HEK293 (cell line): Measurements from ENCODE around the gene C20orf204.
"Not testable (repeated sequence)": the region's sequence is repeated elsewhere in the genome, so short reads cannot be mapped to it uniquely, and the experiment has no call there.

ENCODE experiments used
- KLF9 ChIP-seq: fragments of 450-650 bp; formaldehyde crosslinking; IDR thresholded peaks from 2 replicates; pipeline ENCODE4 v1.5.1; 2016; ENCODE audit warnings: missing biosample characterization, missing genetic modification characterization, low read depth
- RBAK ChIP-seq: fragments of 450-650 bp; formaldehyde crosslinking; IDR thresholded peaks from 2 replicates; pipeline ENCODE4 v1.5.1; 2016; ENCODE audit warnings: missing biosample characterization, missing genetic modification characterization
- SETDB1 ChIP-seq: IDR thresholded peaks from one replicate; pipeline ENCODE4 v1.6.1; 2017; ENCODE audit warnings: mild to moderate bottlenecking, low read length, moderate library complexity, mixed read lengths; ENCODE audit not compliant: insufficient read length
- ZNF112 ChIP-seq: fragments of 450-650 bp; formaldehyde crosslinking; IDR thresholded peaks from 2 replicates; pipeline ENCODE4 v1.5.0; 2017; ENCODE audit warnings: missing biosample characterization, missing genetic modification characterization
- ZNF121 ChIP-seq: fragments of 450-650 bp; formaldehyde crosslinking; IDR thresholded peaks from 2 replicates; pipeline ENCODE4 v1.5.1; 2016; ENCODE audit warnings: missing biosample characterization, missing genetic modification characterization
- ZNF221 ChIP-seq: fragments of 450-650 bp; formaldehyde crosslinking; IDR thresholded peaks from 2 replicates; pipeline ENCODE4 v1.5.1; 2017; ENCODE audit warnings: missing biosample characterization, missing genetic modification characterization, borderline replicate concordance
- ZNF544 ChIP-seq: fragments of 450-650 bp; formaldehyde crosslinking; IDR thresholded peaks from 2 replicates; pipeline ENCODE4 v1.5.0; 2017; ENCODE audit warnings: missing biosample characterization, missing genetic modification characterization
- ZNF561 ChIP-seq: fragments of 450-650 bp; IDR thresholded peaks from 2 replicates; pipeline ENCODE4 v1.5.1; 2018; ENCODE audit warnings: missing biosample characterization, missing genetic modification characterization, borderline replicate concordance
- ZNF571 ChIP-seq: fragments of 450-650 bp; formaldehyde crosslinking; IDR thresholded peaks from 2 replicates; pipeline ENCODE4 v1.5.0; 2017; ENCODE audit warnings: missing biosample characterization, missing genetic modification characterization
- TF ChIP-seq, protein P1 (sequence below): fragments of 450-650 bp; formaldehyde crosslinking; IDR thresholded peaks from 2 replicates; pipeline ENCODE4 v1.5.1; 2016; ENCODE audit warnings: missing biosample characterization, missing genetic modification characterization
- TF ChIP-seq, protein P2 (sequence below): fragments of 450-650 bp; formaldehyde crosslinking; IDR thresholded peaks from 2 replicates; pipeline ENCODE4 v1.5.1; 2017; ENCODE audit warnings: missing biosample characterization, mild to moderate bottlenecking, missing genetic modification characterization, moderate library complexity
- TF ChIP-seq, protein P3 (sequence below): fragments of 450-650 bp; formaldehyde crosslinking; IDR thresholded peaks from 2 replicates; pipeline ENCODE4 v1.5.1; 2016; ENCODE audit warnings: missing biosample characterization, missing genetic modification characterization
- TF ChIP-seq, protein P4 (sequence below): fragments of 450-650 bp; formaldehyde crosslinking; IDR thresholded peaks from 2 replicates; pipeline ENCODE4 v1.5.1; 2016; ENCODE audit warnings: missing biosample characterization, missing genetic modification characterization
- TF ChIP-seq, protein P5 (sequence below): fragments of 450-650 bp; formaldehyde crosslinking; IDR thresholded peaks from 2 replicates; pipeline ENCODE4 v1.5.1; 2016; ENCODE audit warnings: missing biosample characterization, missing genetic modification characterization

DNA sequence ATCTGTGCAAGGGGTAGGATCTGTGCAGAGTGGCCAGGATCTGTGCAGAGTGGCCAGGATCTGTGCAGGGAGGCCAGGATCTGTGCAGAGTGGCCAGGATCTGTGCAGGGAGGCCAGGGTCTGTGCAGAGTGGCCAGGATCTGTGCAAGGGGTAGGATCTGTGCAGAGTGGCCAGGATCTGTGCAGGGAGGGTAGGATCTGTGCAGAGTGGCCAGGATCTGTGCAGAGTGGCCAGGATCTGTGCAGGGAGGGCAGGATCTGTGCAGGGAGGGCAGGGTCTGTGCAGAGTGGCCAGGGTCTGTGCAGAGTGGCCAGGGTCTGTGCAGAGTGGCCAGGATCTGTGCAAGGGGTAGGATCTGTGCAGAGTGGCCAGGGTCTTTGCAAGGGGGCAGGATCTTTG is 52.6 kb downstream of the C20orf204 start:
- TF ChIP-seq, protein P1, sequence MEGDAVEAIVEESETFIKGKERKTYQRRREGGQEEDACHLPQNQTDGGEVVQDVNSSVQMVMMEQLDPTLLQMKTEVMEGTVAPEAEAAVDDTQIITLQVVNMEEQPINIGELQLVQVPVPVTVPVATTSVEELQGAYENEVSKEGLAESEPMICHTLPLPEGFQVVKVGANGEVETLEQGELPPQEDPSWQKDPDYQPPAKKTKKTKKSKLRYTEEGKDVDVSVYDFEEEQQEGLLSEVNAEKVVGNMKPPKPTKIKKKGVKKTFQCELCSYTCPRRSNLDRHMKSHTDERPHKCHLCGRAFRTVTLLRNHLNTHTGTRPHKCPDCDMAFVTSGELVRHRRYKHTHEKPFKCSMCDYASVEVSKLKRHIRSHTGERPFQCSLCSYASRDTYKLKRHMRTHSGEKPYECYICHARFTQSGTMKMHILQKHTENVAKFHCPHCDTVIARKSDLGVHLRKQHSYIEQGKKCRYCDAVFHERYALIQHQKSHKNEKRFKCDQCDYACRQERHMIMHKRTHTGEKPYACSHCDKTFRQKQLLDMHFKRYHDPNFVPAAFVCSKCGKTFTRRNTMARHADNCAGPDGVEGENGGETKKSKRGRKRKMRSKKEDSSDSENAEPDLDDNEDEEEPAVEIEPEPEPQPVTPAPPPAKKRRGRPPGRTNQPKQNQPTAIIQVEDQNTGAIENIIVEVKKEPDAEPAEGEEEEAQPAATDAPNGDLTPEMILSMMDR (tag by site-specific recombination): not testable (repeated sequence)
- not testable (repeated sequence) for TF ChIP-seq ZNF544 (tag by site-specific recombination); RBAK (tag by site-specific recombination); ZNF121; SETDB1; ZNF112 (tag by site-specific recombination); ZNF221 (tag by site-specific recombination); KLF9 (tag by site-specific recombination); ZNF561 (tag by site-specific recombination); ZNF571 (tag by site-specific recombination)
- TF ChIP-seq, protein P2, sequence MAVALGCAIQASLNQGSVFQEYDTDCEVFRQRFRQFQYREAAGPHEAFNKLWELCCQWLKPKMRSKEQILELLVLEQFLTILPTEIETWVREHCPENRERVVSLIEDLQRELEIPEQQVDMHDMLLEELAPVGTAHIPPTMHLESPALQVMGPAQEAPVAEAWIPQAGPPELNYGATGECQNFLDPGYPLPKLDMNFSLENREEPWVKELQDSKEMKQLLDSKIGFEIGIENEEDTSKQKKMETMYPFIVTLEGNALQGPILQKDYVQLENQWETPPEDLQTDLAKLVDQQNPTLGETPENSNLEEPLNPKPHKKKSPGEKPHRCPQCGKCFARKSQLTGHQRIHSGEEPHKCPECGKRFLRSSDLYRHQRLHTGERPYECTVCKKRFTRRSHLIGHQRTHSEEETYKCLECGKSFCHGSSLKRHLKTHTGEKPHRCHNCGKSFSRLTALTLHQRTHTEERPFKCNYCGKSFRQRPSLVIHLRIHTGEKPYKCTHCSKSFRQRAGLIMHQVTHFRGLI (tag by site-specific recombination): not testable (repeated sequence)
- TF ChIP-seq, protein P3, sequence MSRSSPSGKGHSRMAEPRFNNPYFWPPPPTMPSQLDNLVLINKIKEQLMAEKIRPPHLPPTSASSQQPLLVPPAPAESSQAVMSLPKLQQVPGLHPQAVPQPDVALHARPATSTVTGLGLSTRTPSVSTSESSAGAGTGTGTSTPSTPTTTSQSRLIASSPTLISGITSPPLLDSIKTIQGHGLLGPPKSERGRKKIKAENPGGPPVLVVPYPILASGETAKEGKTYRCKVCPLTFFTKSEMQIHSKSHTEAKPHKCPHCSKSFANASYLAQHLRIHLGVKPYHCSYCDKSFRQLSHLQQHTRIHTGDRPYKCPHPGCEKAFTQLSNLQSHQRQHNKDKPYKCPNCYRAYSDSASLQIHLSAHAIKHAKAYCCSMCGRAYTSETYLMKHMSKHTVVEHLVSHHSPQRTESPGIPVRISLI (tag by site-specific recombination): not testable (repeated sequence)
- TF ChIP-seq, protein P4, sequence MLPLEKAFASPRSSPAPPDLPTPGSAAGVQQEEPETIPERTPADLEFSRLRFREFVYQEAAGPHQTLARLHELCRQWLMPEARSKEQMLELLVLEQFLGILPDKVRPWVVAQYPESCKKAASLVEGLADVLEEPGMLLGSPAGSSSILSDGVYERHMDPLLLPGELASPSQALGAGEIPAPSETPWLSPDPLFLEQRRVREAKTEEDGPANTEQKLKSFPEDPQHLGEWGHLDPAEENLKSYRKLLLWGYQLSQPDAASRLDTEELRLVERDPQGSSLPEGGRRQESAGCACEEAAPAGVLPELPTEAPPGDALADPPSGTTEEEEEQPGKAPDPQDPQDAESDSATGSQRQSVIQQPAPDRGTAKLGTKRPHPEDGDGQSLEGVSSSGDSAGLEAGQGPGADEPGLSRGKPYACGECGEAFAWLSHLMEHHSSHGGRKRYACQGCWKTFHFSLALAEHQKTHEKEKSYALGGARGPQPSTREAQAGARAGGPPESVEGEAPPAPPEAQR (tag by site-specific recombination): not testable (repeated sequence)
- TF ChIP-seq, protein P5, sequence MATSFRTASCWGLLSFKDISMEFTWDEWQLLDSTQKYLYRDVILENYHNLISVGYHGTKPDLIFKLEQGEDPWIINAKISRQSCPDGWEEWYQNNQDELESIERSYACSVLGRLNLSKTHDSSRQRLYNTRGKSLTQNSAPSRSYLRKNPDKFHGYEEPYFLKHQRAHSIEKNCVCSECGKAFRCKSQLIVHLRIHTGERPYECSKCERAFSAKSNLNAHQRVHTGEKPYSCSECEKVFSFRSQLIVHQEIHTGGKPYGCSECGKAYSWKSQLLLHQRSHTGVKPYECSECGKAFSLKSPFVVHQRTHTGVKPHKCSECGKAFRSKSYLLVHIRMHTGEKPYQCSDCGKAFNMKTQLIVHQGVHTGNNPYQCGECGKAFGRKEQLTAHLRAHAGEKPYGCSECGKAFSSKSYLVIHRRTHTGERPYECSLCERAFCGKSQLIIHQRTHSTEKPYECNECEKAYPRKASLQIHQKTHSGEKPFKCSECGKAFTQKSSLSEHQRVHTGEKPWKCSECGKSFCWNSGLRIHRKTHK (tag by site-specific recombination): not testable (repeated sequence)
